A673 (cell line): Measurements from ENCODE around the gene ADAMTS2. TPM values are rescaled to one million over a fixed set of nuclear protein-coding genes. Genes with fewer than 3 reads are reported as not detected.

Source experiments
- BruUV-seq: library from RNA; stranded (reverse); fragments of 400-500 nt; replicated peaks from 2 replicates; lab custom pipeline; 2021; lab: Mats Ljungman, UMichigan
- CTCF ChIA-PET: fragments of 300-600 bp; sonication (Branson Sonifier 250); formaldehyde crosslinking; loops from one replicate; lab custom pipeline; 2022; ENCODE audit warnings: antibody characterized with exemption; lab: Charles Lee
- POLR2A ChIA-PET: fragments of 300-600 bp; sonication (Branson Sonifier 250); formaldehyde crosslinking; loops from one replicate; lab custom pipeline; 2022; ENCODE audit warnings: antibody characterized with exemption; ENCODE audit not compliant: low non-redundant PET; lab: Charles Lee
- DNase-seq: peaks from one replicate; pipeline ENCODE4 v3.0.0-alpha.2; 2015; ENCODE audit warnings: low spot score
- H3K27ac ChIP-seq: fragments of 200-600 bp; sonication (generic); 2 replicates; pipeline ENCODE4 v1.5.1; 2016; ENCODE audit warnings: mixed run types, low read depth, mild to moderate bottlenecking, mixed read lengths, antibody characterized with exemption, low read length; ENCODE audit not compliant: poor library complexity, severe bottlenecking
- H3K27me3 ChIP-seq: fragments of 200-600 bp; sonication (generic); replicated peaks from 2 replicates; pipeline ENCODE4 v1.6.1; 2017; ENCODE audit warnings: mixed run types, low read depth, mild to moderate bottlenecking, mixed read lengths, antibody characterized with exemption, low read length; ENCODE audit not compliant: insufficient read depth, poor library complexity
- H3K36me3 ChIP-seq: fragments of 200-600 bp; sonication (generic); 2 replicates; pipeline ENCODE4 v1.6.1; 2016; ENCODE audit warnings: mixed run types, mild to moderate bottlenecking, mixed read lengths, antibody characterized with exemption, low read length; ENCODE audit not compliant: insufficient read depth, poor library complexity, severe bottlenecking
- H3K4me1 ChIP-seq: fragments of 200-600 bp; sonication (generic); 2 replicates; pipeline ENCODE4 v1.6.1; 2017; ENCODE audit warnings: mixed run types, mild to moderate bottlenecking, mixed read lengths, antibody characterized with exemption, low read length; ENCODE audit not compliant: insufficient read depth, poor library complexity, severe bottlenecking
- H3K4me3 ChIP-seq: fragments of 200-600 bp; sonication (generic); 2 replicates; pipeline ENCODE4 v1.5.1; 2016; ENCODE audit warnings: low read depth, mixed run types, mild to moderate bottlenecking, mixed read lengths, low read length; ENCODE audit not compliant: poor library complexity, severe bottlenecking
- H3K9me3 ChIP-seq: fragments of 200-600 bp; sonication (generic); 2 replicates; pipeline ENCODE4 v1.6.1; 2016; ENCODE audit warnings: mixed run types, low read depth, mild to moderate bottlenecking, mixed read lengths, antibody characterized with exemption, low read length; ENCODE audit not compliant: poor library complexity, severe bottlenecking
- EZH2 ChIP-seq: fragments of 200-600 bp; sonication (generic); IDR thresholded peaks from 2 replicates; pipeline ENCODE4 v1.6.1; 2017; ENCODE audit warnings: borderline replicate concordance, low read depth, mild to moderate bottlenecking, mixed read lengths, antibody characterized with exemption, low read length; ENCODE audit not compliant: poor library complexity, severe bottlenecking
- intact Hi-C: fragments of 100-400 bp; cut with micrococcal nuclease; formaldehyde crosslinking; loops from one replicate; pipeline ENCODE4 v1.10.0; 2022; ENCODE audit not compliant: unreplicated experiment
- total RNA-seq: library from RNA; stranded (reverse); gene quantifications from 2 replicates; pipeline ENCODE4 v1.2.3, GENCODE V29; 2021
- TF ChIP-seq, protein P1 (sequence below): fragments of 300-800, 200-600 bp; sonication (generic); conservative IDR thresholded peaks from 2 replicates; pipeline ENCODE4 v1.5.1; 2017; ENCODE audit warnings: low read depth, mild to moderate bottlenecking, antibody characterized with exemption, low read length, moderate library complexity, mixed read lengths

The ADAMTS2 gene
- total RNA-seq, 1 experiment from 2014 or later, result 0.39 TPM

GRCh38 chr5:179118756-179119414 is 226.4 kb downstream of the ADAMTS2 start:
- DNase-seq, result no peak
- H3K27ac ChIP-seq, result no peak overlapping the region
- no peaks in the 10 kb centered on the region for H3K9me3 ChIP-seq
- no peaks in the 10 kb centered on the region for H3K27me3 ChIP-seq
- ChIA-PET POLR2A (no interaction called here), CTCF (no interaction called here)
- H3K4me1 ChIP-seq, result no peaks in the 10 kb centered on the region
- TF ChIP-seq, protein P1, sequence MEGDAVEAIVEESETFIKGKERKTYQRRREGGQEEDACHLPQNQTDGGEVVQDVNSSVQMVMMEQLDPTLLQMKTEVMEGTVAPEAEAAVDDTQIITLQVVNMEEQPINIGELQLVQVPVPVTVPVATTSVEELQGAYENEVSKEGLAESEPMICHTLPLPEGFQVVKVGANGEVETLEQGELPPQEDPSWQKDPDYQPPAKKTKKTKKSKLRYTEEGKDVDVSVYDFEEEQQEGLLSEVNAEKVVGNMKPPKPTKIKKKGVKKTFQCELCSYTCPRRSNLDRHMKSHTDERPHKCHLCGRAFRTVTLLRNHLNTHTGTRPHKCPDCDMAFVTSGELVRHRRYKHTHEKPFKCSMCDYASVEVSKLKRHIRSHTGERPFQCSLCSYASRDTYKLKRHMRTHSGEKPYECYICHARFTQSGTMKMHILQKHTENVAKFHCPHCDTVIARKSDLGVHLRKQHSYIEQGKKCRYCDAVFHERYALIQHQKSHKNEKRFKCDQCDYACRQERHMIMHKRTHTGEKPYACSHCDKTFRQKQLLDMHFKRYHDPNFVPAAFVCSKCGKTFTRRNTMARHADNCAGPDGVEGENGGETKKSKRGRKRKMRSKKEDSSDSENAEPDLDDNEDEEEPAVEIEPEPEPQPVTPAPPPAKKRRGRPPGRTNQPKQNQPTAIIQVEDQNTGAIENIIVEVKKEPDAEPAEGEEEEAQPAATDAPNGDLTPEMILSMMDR, result no peak
- TF ChIP-seq EZH2, result no peak
- no peak overlapping the region for H3K4me3 ChIP-seq
- no TSS peak for BruUV-seq
- H3K36me3 ChIP-seq, result no peaks in the 10 kb centered on the region
- intact Hi-C loops, result no loop called here

DNA sequence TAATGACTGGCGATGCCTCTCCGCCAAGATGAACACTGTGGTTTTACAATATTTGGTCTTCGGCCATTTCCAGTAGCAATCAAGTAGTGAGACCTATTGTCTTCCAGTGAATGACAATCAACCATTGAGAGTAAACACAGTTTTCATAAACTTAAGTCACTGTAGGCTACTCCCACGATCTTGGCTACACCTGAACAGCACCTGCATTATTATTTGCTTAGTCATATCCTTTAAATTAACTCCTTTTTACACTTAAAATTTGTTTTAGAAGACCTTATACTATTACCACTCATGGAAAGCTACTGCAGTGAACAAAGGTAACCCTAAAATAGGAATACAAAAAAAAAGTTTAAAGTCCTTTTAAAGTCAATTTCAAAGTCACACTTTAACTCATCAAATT is 226.9 kb downstream of the ADAMTS2 start:
- CTCF ChIA-PET, result no interaction called here
- Histone ChIP-seq H3K27me3 (no peaks in the 10 kb centered on the region), H3K9me3 (no peaks in the 10 kb centered on the region), H3K36me3 (no peaks in the 10 kb centered on the region), H3K4me1 (no peaks in the 10 kb centered on the region), H3K4me3 (no peak overlapping the region), H3K27ac (no peak overlapping the region)
- BruUV-seq, result no TSS peak
- no peak for DNase-seq
- intact Hi-C loops, result no loop called here
- TF ChIP-seq, protein P1, result no peak
- no peak for TF ChIP-seq EZH2
- POLR2A ChIA-PET, result no interaction called here

DNA sequence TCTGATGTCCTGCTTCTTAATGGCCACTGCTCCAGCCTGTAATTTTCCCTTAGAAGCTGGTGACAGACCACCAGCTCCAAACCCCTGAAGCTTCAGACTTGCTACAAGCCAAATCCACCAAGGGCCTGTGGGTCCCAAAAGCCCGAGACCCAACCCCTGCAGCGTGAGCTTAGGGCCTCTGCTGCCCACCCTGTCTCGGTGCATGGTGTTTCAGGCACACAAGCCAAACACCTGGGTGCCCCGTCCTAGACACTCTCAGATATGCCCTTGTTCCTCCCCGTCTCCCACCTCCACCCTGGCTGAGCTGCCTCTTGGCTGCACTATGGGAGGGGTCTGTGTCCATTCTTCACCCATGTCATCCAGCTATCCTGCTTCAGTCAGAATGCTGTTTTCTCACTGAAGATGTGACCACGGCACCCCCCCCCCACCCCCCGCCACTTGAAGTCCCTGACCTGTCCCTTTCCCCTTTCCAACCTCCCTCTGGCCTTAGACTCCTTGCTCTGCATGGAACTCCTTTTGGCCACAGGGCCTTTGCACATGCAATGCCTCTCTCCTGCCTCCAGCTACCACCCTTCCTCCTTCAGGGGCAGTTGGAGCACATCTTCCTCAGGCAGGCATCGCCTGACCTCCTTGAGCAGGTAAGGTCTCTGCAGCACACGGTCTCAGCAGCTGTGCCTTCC is 229.3 kb downstream of the ADAMTS2 start:
- Histone ChIP-seq H3K27ac (no peak overlapping the region), H3K9me3 (no peaks in the 10 kb centered on the region), H3K4me1 (no peaks in the 10 kb centered on the region), H3K4me3 (no peak overlapping the region), H3K27me3 (no peaks in the 10 kb centered on the region), H3K36me3 (no peaks in the 10 kb centered on the region)
- intact Hi-C loops, result no loop called here
- TF ChIP-seq EZH2, result no peak
- TF ChIP-seq, protein P1, result no peak
- CTCF ChIA-PET, result no interaction called here
- DNase-seq, result no peak
- BruUV-seq, result no TSS peak
- POLR2A ChIA-PET, result no interaction called here
